Endothelial cell of umbilical vein (primary cell): ENCODE data around the gene GAS2L2. TPM values are rescaled to one million over a fixed set of nuclear protein-coding genes. Genes with fewer than 3 reads are reported as not detected.

Source experiments
- BruUV-seq: library from RNA; stranded (reverse); fragments of 400-500 nt; replicated peaks from 2 replicates; lab custom pipeline; 2021; lab: Mats Ljungman, UMichigan
- CTCF ChIA-PET: fragments of 300-600, 350-600 bp; sonication (Branson Sonifier 250); formaldehyde crosslinking; loops from one replicate; lab custom pipeline; 2021; ENCODE audit warnings: antibody characterized with exemption, inconsistent platforms; lab: Charles Lee
- POLR2A ChIA-PET: fragments of 300-600, 350-600 bp; sonication (Branson Sonifier 250); formaldehyde crosslinking; loops from one replicate; lab custom pipeline; 2021; ENCODE audit warnings: antibody characterized with exemption, inconsistent platforms; lab: Charles Lee
- DNase-seq: peaks from one replicate; pipeline ENCODE4 v3.0.0-alpha.2; 2011; ENCODE audit warnings: low read depth, low spot score
- FAIRE-seq: peaks from 2 replicates; lab custom pipeline; 2011; peaks lifted over from hg19 to GRCh38; lab: Jason Lieb, UNC
- H2AFZ ChIP-seq: 2 replicates; pipeline ENCODE4 v1.6.0; 2012; ENCODE audit warnings: low read depth, low read length, control low read depth, inconsistent platforms
- H3K27ac ChIP-seq: 2 replicates; pipeline ENCODE4 v1.5.1; 2011; ENCODE audit warnings: low read depth, mild to moderate bottlenecking, control low read depth, low read length, moderate library complexity; ENCODE audit not compliant: insufficient read depth
- H3K27me3 ChIP-seq, 2 experiments: 2 replicates each; pipeline versions ENCODE4 v1.6.0 to v1.6.1; 2011; ENCODE audit warnings: low read length in 2 of 2, mixed read lengths in 1 of 2; ENCODE audit not compliant: control insufficient read depth in 2 of 2, insufficient read depth in 2 of 2
- H3K36me3 ChIP-seq, 2 experiments: 2 replicates in 1 of 2; 3 replicates in 1 of 2; pipeline ENCODE4 v1.5.1; 2011; ENCODE audit warnings: low read length in 2 of 2, mild to moderate bottlenecking in 1 of 2, moderate library complexity in 1 of 2; ENCODE audit not compliant: control insufficient read depth in 2 of 2, insufficient read depth in 2 of 2; ENCODE audit errors: extremely low read depth in 1 of 2
- H3K4me1 ChIP-seq: 3 replicates; pipeline ENCODE4 v1.5.1; 2011; ENCODE audit warnings: mild to moderate bottlenecking, low read length; ENCODE audit not compliant: control insufficient read depth, insufficient read depth; ENCODE audit errors: extremely low read depth
- H3K4me2 ChIP-seq: 2 replicates; pipeline ENCODE4 v1.6.1; 2011; ENCODE audit warnings: low read length, control low read depth, mixed read lengths; ENCODE audit not compliant: insufficient read depth
- H3K4me3 ChIP-seq, 3 experiments: fragments of 200-600 bp in 1 of 3; sonication (generic), shearing (Covaris generic) in 1 of 3; replicated peaks in 1 of 3; 2 replicates each; pipeline ENCODE4 v1.5.1; 2011 to 2016; ENCODE audit warnings: control low read depth in 3 of 3, low read length in 3 of 3, mild to moderate bottlenecking in 2 of 3, inconsistent platforms in 1 of 3, low read depth in 1 of 3, moderate library complexity in 1 of 3; ENCODE audit not compliant: insufficient read depth in 1 of 3
- H3K79me2 ChIP-seq: 2 replicates; pipeline ENCODE4 v1.6.0; 2012; ENCODE audit warnings: low read length, inconsistent platforms; ENCODE audit not compliant: control insufficient read depth, insufficient read depth
- H3K9ac ChIP-seq: replicated peaks from 2 replicates; pipeline ENCODE3; 2011; ENCODE audit warnings: low read length, control low read depth; ENCODE audit not compliant: insufficient read depth; ENCODE audit errors: extremely low read depth
- H3K9me1 ChIP-seq: replicated peaks from 3 replicates; pipeline ENCODE4 v1.6.0; 2011; ENCODE audit warnings: mild to moderate bottlenecking, low read length; ENCODE audit not compliant: control insufficient read depth, insufficient read depth; ENCODE audit errors: extremely low read depth
- H3K9me3 ChIP-seq: replicated peaks from 2 replicates; pipeline ENCODE4 v1.5.1; 2012; ENCODE audit warnings: low read length, inconsistent platforms; ENCODE audit not compliant: control insufficient read depth, insufficient read depth
- H4K20me1 ChIP-seq: replicated peaks from 2 replicates; pipeline ENCODE3; 2011; ENCODE audit warnings: mild to moderate bottlenecking, low read length; ENCODE audit not compliant: control insufficient read depth, insufficient read depth; ENCODE audit errors: extremely low read depth
- EZH2 ChIP-seq: IDR thresholded peaks from 2 replicates; pipeline ENCODE4 v1.6.1; 2012; ENCODE audit warnings: borderline replicate concordance, low read depth, mild to moderate bottlenecking, moderate library complexity, low read length, inconsistent platforms; ENCODE audit not compliant: severe bottlenecking
- FOS ChIP-seq: IDR thresholded peaks from 2 replicates; pipeline ENCODE4 v1.6.1; 2011; ENCODE audit warnings: mild to moderate bottlenecking, low read length, moderate library complexity, borderline replicate concordance; ENCODE audit not compliant: insufficient read depth
- GATA2 ChIP-seq: IDR thresholded peaks from 2 replicates; pipeline ENCODE4 v1.7.0; 2011; ENCODE audit warnings: low read depth, mild to moderate bottlenecking, moderate library complexity, mixed read lengths, low read length; ENCODE audit not compliant: insufficient read length, insufficient read depth
- JUN ChIP-seq: IDR thresholded peaks from 2 replicates; pipeline ENCODE4 v1.6.1; 2011; ENCODE audit warnings: borderline replicate concordance, low read depth; ENCODE audit not compliant: insufficient read length, insufficient read depth
- MYC ChIP-seq: IDR thresholded peaks from one replicate; pipeline ENCODE4 v1.6.1; 2011; ENCODE audit warnings: mild to moderate bottlenecking, low read depth, low read length
- POLR2A ChIP-seq: IDR thresholded peaks from 2 replicates; pipeline ENCODE4 v1.6.1; 2012; ENCODE audit warnings: low read depth, mild to moderate bottlenecking, control low read depth, low read length
- POLR2AphosphoS5 ChIP-seq: IDR thresholded peaks from 2 replicates; pipeline ENCODE4 v1.6.1; 2012; ENCODE audit warnings: low read depth, mild to moderate bottlenecking, control low read depth, low read length, moderate library complexity; ENCODE audit not compliant: insufficient read depth
- dilution Hi-C: fragments of 300-500 bp; cut with MboI; formaldehyde crosslinking; loops from one replicate; pipeline ENCODE4 v1.15.0; 2019; ENCODE audit warnings: low sequenced_read_pairs; ENCODE audit not compliant: extremely low pct_ligation_motif_present
- intact Hi-C: fragments of 100-400 bp; cut with micrococcal nuclease; formaldehyde crosslinking; loops from one replicate; pipeline ENCODE4 v1.10.0; 2022
- polyA plus RNA-seq, 4 experiments: library from polyadenylated mRNA; depleted of rRNA in 3 of 4; stranded (reverse) in 3 of 4; unstranded in 1 of 4; fragments of >200 nt; gene quantifications; 2 replicates each; pipeline versions ENCODE4 v1.2.1 to v1.2.3, GENCODE V29; 2011 to 2012; ENCODE audit warnings: missing spikeins in 1 of 4
- total RNA-seq: library from RNA; stranded (reverse); gene quantifications from 2 replicates; pipeline ENCODE4 v1.2.3, GENCODE V29; 2021
- TF ChIP-seq, protein P1 (sequence below), 2 donors: IDR thresholded peaks; 1 replicate in 1 of 2; 2 replicates in 1 of 2; pipeline ENCODE4 v1.5.1; 2011; ENCODE audit warnings: low read length in 2 of 2, mild to moderate bottlenecking in 2 of 2, moderate library complexity in 2 of 2, control low read depth in 1 of 2, inconsistent platforms in 1 of 2, low read depth in 1 of 2; ENCODE audit not compliant: insufficient read depth in 1 of 2; ENCODE audit errors: extremely low read depth in 1 of 2
- TF ChIP-seq, protein P2 (sequence below): IDR thresholded peaks from 2 replicates; pipeline ENCODE4 v1.6.1; 2011; ENCODE audit not compliant: insufficient read depth, insufficient read length

The GAS2L2 gene
- total and polyA plus RNA-seq, 2 donors (not counting 3 experiments of a cell fraction or from before 2014, with no cell fraction given): not detected

DNA sequence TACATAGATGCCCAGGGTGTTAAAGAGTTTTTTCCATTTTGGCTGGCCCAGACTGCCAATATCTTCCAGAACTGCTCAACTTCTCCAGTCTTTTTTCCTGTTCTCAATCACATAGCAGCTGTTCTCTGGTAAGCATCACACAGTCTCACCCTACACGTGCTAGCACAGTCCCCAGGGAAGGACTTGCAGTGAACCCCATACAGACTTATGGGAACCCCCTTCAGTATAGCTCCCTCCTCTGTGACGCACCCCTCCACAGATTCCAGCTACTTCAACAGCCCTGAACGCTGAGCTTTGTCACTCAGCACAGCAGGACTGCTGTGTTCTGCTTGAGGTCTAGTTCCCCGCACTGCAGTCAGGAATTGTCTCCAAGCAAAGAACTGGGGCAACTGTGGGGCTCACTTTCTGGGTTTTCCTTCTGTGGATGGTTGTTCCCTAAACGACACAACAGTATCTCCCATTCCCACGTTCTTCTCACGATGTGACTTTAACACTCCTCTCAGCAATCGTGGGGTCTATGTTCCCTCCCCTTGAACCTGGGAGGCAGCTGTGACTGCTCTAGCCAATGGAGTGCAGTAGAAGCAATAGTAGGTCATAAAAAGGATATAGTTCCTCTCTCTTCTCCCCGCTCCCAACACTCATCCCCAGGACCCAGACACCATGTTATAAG is 38.8 kb upstream of the GAS2L2 start:
- Histone ChIP-seq H3K27ac (no peak overlapping the region), H3K36me3 (no peaks in the 10 kb centered on the region), H3K4me2 (no peak overlapping the region), H4K20me1 (no peaks in the 10 kb centered on the region), H3K27me3 (peaks cover 49 to 58% of the 10 kb centered on the region in 2 experiments), H3K4me1 (peaks cover 4% of the 10 kb centered on the region), H3K9me3 (no peaks in the 10 kb centered on the region), H3K4me3 (no peak overlapping the region), H3K9me1 (no peaks in the 10 kb centered on the region), H3K79me2 (no peaks in the 10 kb centered on the region), H3K9ac (no peak overlapping the region), H2AFZ (no peak overlapping the region)
- dilution Hi-C loops: no loop called here
- CTCF ChIA-PET: interaction anchor here (0.9 to 2.5 kb wide), 5 partner anchors 9 to 28 kb away, joined by 3 to 12 read pairs (median 5); no protein-coding TSS in a partner anchor
- TF ChIP-seq EZH2 (peak; percentile 38), GATA2 (no peak)
- BruUV-seq: no TSS peak
- POLR2A ChIA-PET: interaction anchor here (1.1 kb wide), 1 partner anchor 17 kb away, joined by 3 read pairs; the partner anchor contains the start of gene TAF15
- DNase-seq (no peak), FAIRE-seq (no peak)
- intact Hi-C loops: no loop called here

GRCh38 chr17:35790841-35791240 is 37.8 kb upstream of the GAS2L2 start:
- no TSS peak for BruUV-seq
- Histone ChIP-seq H3K27me3 (peaks cover 48 to 49% of the 10 kb centered on the region in 2 experiments), H4K20me1 (no peaks in the 10 kb centered on the region), H3K9ac (no peak overlapping the region), H3K36me3 (no peaks in the 10 kb centered on the region), H3K4me1 (peaks cover 4% of the 10 kb centered on the region), H3K27ac (no peak overlapping the region), H3K79me2 (no peaks in the 10 kb centered on the region), H3K4me2 (no peak overlapping the region), H2AFZ (no peak overlapping the region), H3K9me3 (no peaks in the 10 kb centered on the region), H3K9me1 (no peaks in the 10 kb centered on the region), H3K4me3 (no peak overlapping the region)
- DNase-seq (no peak), FAIRE-seq (no peak)
- intact Hi-C loops: no loop called here
- dilution Hi-C loops: no loop called here
- CTCF ChIA-PET: interaction anchor here (2.0 kb wide), 1 partner anchor 27 kb away, joined by 12 read pairs; no protein-coding TSS in a partner anchor
- POLR2A ChIA-PET: no interaction called here
- TF ChIP-seq POLR2AphosphoS5: no peak
- TF ChIP-seq EZH2: no peak
- no peak for TF ChIP-seq MYC
- no peak for TF ChIP-seq FOS
- TF ChIP-seq JUN: no peak
- TF ChIP-seq, protein P1, sequence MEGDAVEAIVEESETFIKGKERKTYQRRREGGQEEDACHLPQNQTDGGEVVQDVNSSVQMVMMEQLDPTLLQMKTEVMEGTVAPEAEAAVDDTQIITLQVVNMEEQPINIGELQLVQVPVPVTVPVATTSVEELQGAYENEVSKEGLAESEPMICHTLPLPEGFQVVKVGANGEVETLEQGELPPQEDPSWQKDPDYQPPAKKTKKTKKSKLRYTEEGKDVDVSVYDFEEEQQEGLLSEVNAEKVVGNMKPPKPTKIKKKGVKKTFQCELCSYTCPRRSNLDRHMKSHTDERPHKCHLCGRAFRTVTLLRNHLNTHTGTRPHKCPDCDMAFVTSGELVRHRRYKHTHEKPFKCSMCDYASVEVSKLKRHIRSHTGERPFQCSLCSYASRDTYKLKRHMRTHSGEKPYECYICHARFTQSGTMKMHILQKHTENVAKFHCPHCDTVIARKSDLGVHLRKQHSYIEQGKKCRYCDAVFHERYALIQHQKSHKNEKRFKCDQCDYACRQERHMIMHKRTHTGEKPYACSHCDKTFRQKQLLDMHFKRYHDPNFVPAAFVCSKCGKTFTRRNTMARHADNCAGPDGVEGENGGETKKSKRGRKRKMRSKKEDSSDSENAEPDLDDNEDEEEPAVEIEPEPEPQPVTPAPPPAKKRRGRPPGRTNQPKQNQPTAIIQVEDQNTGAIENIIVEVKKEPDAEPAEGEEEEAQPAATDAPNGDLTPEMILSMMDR (IDR thresholded peaks at IDR 0.05; ENCODE audit: extremely low read depth in 1 of 2, insufficient read depth in 1 of 2, low read depth in 1 of 2, low read length in 2 of 2): no peak
- TF ChIP-seq, protein P2, sequence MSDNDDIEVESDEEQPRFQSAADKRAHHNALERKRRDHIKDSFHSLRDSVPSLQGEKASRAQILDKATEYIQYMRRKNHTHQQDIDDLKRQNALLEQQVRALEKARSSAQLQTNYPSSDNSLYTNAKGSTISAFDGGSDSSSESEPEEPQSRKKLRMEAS: no peak
- TF ChIP-seq POLR2A: no peak
- no peak for TF ChIP-seq GATA2
